SK-N-DZ (cell line): ENCODE measurements around the gene SRGAP1.
"Not testable (repeated sequence)": the region's sequence is repeated elsewhere in the genome, so short reads cannot be mapped to it uniquely, and the experiment has no call there.

Experiments used
- DNase-seq: peaks from one replicate; pipeline ENCODE4 v3.0.0-alpha.2; 2015; ENCODE audit warnings: low spot score

Gene SRGAP1

GRCh38 chr12:64120568-64120967 is 276.1 kb downstream of the SRGAP1 start:
- DNase-seq = no peak

GRCh38 chr12:64121086-64121485 is 276.6 kb downstream of the SRGAP1 start:
- DNase-seq = not testable (repeated sequence)

GRCh38 chr12:64122154-64122553 is 277.7 kb downstream of the SRGAP1 start:
- DNase-seq = no peak

- no peak for DNase-seq
Observed at GRCh38 chr12:64122995-64123394, 278.5 kb downstream of the SRGAP1 start.

- no peak for DNase-seq
Observed at GRCh38 chr12:64123448-64123847, 278.9 kb downstream of the SRGAP1 start.

GRCh38 chr12:64124511-64125197 is 280.2 kb downstream of the SRGAP1 start:
- no peak for DNase-seq

- DNase-seq = no peak
Observed at GRCh38 chr12:64125913-64126312, 281.4 kb downstream of the SRGAP1 start.

GRCh38 chr12:64127811-64128210 is 283.3 kb downstream of the SRGAP1 start:
- no peak for DNase-seq

- DNase-seq = no peak
Observed at GRCh38 chr12:64128366-64128765, 283.9 kb downstream of the SRGAP1 start.

GRCh38 chr12:64130476-64130875 is 286.0 kb downstream of the SRGAP1 start:
- DNase-seq = not testable (repeated sequence)

- not testable (repeated sequence) for DNase-seq
Observed at GRCh38 chr12:64131456-64131855, 287.0 kb downstream of the SRGAP1 start.

- not testable (repeated sequence) for DNase-seq
Observed at GRCh38 chr12:64132672-64133071, 288.2 kb downstream of the SRGAP1 start.

GRCh38 chr12:64137117-64137516 is 292.6 kb downstream of the SRGAP1 start:
- DNase-seq = no peak

GRCh38 chr12:64139021-64139420 is 294.5 kb downstream of the SRGAP1 start:
- DNase-seq = no peak

GRCh38 chr12:64142382-64142781 is 297.9 kb downstream of the SRGAP1 start:
- DNase-seq = no peak

- DNase-seq = no peak
Observed at GRCh38 chr12:64142784-64143183, 298.3 kb downstream of the SRGAP1 start.

GRCh38 chr12:64145226-64145625 is 300.7 kb downstream of the SRGAP1 start:
- no peak for DNase-seq

GRCh38 chr12:64147011-64147631 is 302.6 kb downstream of the SRGAP1 start:
- no peak for DNase-seq

GRCh38 chr12:64147875-64148274 is 303.4 kb downstream of the SRGAP1 start:
- DNase-seq = no peak

- DNase-seq = no peak
Observed at GRCh38 chr12:64154677-64155076, 310.2 kb downstream of the SRGAP1 start.

GRCh38 chr12:64157110-64157509 is 312.6 kb downstream of the SRGAP1 start:
- no peak for DNase-seq

- no peak for DNase-seq
Observed at GRCh38 chr12:64160021-64160710, 315.7 kb downstream of the SRGAP1 start.

GRCh38 chr12:64160711-64161060 is 316.2 kb downstream of the SRGAP1 start:
- DNase-seq = no peak
